COR-L47 (cell line): ENCODE measurements around the gene GIT2.
"Not testable (repeated sequence)": the region's sequence is repeated elsewhere in the genome, so short reads cannot be mapped to it uniquely, and the experiment has no call there.

Source experiments
- DNase-seq: peaks from one replicate; lab custom pipeline; 2025; lab: John Stamatoyannopoulos, UW

The GIT2 gene, protein sequence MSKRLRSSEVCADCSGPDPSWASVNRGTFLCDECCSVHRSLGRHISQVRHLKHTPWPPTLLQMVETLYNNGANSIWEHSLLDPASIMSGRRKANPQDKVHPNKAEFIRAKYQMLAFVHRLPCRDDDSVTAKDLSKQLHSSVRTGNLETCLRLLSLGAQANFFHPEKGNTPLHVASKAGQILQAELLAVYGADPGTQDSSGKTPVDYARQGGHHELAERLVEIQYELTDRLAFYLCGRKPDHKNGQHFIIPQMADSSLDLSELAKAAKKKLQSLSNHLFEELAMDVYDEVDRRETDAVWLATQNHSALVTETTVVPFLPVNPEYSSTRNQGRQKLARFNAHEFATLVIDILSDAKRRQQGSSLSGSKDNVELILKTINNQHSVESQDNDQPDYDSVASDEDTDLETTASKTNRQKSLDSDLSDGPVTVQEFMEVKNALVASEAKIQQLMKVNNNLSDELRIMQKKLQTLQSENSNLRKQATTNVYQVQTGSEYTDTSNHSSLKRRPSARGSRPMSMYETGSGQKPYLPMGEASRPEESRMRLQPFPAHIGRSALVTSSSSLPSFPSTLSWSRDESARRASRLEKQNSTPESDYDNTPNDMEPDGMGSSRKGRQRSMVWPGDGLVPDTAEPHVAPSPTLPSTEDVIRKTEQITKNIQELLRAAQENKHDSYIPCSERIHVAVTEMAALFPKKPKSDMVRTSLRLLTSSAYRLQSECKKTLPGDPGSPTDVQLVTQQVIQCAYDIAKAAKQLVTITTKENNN

DNA sequence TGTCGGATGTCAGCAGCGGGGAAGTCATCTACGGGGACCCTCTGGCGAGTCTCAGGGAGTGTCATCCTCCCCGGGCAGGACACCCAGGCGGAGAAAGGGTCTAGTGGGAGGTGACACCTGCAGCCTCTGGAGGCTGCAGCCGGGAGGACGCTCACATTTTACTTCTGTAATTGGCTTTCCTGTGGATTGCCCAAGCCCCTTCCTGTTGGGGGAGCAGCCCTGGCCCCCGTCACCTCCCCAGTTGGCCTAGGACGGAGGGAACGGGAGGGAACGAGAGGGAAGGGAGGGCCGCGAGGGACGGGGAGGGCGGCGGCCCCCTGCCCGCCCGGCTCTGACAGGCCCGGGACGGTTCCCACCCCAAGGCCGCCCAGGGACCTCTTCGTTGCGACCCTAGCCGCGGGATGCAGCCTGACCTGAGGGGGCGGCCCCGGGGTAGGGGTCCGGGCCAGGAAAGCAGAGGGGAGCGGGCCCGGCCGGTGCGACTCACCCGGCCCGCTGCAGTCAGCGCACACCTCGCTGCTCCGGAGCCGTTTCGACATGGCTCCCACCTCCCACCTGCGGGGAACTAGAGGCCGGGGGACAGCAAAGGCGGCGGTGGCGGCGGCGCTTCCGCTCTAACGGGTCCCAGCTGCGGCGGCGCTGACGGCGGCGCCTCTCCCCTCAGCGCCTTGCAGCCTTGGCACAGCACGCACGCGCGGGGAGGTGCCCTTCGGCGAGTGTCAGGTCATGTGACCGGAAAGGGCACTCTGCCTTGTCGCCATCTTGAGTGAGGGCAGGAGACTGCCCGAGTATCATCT is at the start of gene GIT2:
Gene GIT2, minus strand, starts transcription at position 683 of the 797 bp plus-strand sequence. Its CDS starts 144 bp downstream, at position 539.
- peak; percentile 95 for DNase-seq

DNA sequence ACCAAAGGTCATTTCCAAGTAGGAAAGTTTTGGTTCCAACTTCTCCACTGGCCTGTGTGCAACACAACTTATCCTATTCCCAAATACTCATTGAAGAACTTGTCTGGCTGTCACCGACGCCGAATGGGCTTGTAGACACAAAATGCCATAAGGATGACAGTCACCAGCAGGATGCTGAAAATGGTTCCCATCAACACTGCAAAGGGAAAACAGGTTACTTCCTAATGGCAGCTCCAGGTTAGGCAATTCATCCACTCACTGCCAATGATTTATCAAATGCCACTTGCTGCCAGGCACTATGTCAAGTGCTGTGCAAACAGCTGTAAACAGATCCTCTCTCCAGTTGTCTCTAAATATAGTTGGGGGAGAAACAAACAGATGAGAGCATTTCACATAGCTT is 46.1 kb upstream of the GIT2 start:
- DNase-seq, result no peak

DNA sequence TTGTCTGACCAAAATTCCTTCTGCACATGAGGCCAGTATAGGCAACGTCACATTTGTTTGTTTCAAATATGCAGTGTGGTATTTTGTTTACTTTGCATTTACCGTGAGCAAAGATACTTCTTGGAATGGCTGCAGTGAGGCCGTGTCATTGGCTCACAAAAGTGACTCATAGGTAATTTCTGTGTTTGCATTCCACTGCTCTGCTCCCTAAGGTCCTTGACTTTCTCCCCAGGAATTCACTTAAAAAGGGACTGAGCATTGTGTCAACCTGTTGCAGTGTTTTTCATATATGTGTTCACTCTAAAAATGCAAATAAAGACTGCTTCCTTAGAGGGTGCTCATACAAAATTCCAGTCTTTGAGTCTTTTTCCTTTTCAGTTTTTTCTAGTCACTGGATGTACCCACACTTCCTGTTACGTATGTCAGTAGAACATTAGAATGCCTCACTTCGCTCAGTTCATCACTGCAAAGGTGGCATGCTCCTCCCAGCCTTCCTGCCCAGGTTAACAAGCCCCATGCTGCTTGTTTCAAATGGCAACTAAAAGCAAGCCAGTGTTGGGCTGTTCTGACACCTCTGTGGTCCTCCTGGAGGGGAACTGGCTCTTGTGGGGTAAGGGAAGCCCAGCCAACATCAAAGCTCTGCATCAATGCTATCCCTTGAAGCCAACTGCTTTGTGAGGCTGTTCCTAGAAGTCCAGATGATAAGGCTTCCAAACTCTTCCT is 43.1 kb upstream of the GIT2 start:
- no peak for DNase-seq

DNA sequence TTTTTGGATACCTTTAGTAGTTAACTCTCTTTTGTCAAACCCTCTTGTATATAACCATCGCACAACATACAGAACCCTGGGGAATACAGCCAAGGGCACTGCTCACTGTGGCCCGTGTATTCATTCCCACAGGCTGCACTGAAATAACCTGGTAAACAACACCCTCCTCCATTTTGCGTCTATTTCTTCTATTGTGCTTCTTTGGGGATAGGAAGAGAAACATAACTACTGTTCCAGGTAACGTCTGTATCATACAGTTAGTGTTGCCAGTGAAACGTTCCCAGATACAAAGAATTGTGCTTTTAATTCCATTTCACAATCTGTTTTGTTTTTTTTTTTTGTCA is 42.5 kb upstream of the GIT2 start:
- no peak for DNase-seq

DNA sequence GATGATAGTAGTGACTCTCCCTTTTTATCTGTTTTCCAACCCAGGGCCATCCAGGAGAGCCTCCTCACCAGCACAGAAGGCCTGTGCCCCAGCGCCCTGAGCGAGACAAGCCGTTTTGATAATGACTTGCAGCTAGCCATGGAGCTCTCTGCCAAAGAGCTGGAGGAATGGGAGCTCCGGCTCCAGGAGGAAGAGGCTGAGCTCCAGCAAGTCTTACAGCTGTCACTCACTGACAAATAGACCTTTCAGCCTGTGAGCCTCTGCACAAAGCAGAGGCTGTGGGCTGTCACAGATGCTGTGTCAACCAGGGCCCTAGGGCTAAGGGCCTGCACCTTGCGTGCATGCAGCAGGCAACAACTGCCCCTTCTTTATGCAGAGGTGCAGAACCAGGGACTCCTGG is 41.1 kb upstream of the GIT2 start:
- no peak for DNase-seq

DNA sequence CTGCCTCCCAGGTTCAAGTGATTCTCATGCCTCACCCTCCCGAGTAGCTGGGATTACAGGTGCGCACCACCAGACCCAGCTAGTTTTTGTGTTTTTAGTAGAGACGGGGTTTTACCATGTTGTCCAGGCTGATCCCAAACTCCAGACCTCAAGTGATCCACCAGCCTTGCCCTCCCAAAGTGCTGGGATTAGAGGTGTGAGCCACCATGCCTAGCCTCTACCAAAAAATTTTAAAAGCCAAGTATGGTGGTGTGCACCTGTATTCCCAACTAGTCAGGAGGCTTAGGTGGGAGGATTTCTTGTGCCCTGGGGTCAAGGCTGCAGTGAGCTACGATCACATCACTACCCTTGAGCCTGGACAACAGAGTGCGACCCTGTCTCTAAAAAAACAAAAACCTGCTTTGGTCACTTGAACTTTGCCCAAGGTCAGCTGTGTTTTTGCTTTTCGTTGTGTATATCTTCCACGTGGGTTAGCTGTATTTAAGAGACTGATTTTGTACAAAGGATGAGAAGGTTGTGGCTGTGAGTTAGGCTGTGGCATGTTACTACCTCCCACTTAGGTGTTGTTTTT is 39.5 kb upstream of the GIT2 start:
- no peak for DNase-seq

DNA sequence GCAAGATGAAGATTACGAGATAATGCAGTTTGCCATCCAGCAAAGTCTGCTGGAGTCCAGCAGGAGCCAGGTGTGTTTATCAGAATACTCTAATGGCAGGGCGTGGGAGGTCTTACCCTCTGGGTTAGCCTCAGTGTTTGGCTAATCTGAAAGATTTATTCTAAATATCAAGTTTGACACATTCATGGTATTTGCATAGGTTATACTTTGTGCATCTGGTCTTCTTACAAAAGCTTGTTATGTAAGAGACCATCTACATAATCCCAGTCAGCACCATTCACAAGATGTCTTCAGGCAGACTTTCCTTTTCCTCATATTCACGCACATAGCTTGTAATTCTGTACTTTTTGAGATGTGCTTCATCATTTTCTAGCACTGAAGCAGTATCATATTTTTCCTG is 37.7 kb upstream of the GIT2 start:
- DNase-seq, result no peak

DNA sequence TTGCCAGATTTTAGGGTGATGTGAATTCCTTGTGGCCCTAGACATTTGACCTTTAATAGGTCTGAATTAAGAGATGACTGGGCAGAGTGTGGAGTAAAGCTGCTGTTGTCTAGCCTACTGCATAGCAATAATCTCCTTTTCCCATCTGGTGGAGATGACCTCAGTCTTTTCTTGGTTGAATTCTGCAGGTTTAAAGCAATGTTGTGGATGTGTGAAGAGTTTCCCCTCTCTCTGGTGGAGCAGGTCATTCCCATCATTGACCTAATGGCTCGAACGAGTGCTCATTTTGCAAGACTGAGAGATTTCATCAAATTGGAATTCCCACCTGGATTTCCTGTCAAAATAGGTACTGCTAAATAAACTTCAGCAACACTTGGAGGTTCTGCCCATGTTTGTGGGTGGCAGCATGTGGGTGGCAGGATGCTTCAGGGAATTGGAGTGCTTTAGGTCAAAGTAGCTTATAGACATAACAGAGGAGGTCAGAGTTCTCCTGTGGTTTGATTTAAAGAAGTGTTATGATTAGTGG is 33.2 kb upstream of the GIT2 start:
- no peak for DNase-seq

DNA sequence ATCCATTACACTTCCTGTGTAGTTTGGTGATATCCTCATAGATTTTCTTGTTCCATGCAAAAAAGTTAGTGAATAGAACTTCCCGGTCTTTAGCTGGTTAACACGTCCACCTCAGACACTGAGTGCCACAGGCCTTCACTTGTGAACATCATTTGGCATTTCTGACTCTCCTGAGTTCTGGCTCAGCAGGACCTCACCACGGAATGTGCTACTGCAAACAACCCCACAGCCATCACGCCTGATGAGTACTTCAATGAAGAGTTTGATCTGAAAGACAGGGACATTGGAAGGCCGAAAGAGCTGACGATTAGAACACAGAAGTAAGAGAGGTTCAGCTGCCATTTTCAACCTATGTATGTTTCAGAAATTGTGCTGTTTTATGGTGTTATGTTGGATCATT is 32.2 kb upstream of the GIT2 start:
- DNase-seq, result no peak

DNA sequence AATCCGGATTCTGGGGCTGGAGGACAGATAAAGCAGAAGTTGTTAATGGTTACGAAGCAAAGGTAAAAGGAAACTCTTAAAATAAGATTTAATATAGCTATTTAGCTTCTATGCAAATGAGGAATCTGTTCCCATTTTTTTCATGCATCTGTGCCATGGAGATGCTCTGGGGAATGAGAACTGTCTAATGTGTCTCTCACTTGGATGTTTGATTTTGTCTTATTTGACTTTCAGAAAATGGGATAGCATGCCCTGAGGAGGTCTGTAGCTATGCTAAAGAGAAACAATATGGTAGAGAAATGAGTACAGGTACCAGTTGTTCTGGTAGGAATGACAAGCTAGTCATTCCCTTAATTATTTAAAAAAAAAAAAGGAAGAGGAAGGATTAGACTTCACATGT is 27.9 kb upstream of the GIT2 start:
- no peak for DNase-seq

DNA sequence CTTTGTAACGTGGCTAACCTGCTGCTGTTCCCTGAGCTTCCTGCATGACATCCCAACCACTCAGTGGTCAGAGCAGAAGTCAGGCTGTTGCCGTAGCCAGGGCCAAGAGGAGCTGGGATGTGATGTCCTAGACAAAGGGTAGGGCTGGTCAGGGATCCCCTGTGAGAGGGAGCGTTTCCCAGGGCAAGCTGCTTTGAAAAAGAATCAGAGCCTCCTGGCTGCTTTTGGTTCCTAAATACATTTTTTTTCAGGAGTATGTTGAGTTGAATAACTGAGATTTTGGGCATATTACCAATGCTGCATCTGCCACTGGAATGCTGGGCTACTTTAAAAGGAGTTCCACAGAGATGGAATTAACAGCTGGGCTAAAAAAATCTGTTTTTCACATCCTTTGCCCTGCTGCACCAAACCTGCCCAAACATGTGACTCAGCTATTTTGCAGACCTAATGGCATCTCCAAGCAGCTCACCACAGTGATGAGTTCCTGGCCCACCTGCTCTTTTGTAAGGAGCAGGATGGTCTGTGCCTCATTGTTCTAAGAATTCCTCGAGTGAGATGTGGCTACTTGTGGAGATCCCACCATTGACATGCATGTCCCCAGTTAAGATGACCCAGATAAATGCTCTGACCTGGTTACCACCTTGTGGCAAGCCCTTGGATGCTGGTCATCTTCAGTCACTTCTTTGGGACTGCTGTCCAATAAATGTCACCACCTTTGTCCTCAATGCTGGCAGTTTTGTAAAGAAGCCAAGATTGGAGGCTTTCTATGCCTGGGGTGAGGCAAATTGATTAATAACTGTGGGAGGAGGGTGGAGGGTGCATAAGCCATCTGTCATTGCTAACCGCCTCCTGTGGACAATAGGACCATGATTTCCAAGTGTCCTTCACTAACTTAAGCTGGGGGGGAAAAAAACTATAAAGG is 27.2 kb upstream of the GIT2 start:
- no peak for DNase-seq

DNA sequence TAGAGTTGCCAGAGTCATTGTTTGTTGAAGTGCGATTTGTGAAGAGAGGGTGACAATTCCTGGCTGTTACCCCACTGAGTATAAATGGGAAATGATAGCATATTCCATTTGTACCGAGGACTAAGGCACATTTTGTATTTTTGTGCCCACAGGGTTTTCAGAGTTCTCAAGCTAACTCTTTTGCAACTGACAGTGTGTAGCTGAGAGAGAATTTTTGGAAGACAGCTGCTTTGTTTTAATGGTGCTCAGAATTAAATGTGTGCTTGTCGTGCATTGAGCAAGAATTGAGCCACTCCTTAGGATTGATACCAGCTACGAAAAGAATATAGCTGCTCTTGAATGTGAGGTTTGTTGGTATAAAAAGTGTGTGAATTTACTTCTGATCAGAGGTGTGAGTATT is 24.8 kb upstream of the GIT2 start:
- DNase-seq, result no peak

DNA sequence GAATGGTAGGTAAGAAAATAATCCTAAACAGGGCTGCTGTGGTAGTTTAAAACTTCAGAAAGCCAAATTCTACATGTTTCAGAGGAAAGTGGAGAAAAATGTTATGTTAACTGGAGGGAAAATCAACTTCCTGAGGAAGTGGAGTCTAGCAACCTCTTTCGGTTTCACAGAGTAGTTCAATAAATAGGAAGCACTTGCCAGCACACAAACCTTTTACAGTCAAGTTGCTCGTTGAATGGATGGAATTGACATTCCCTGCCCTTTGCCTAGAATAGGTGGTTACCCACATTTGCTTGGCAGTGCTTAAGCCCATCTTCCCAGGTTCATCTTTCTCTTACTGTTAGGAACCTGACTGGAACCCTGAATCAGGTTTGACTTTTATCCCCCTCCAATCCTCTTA is 19.0 kb upstream of the GIT2 start:
- DNase-seq, result no peak

DNA sequence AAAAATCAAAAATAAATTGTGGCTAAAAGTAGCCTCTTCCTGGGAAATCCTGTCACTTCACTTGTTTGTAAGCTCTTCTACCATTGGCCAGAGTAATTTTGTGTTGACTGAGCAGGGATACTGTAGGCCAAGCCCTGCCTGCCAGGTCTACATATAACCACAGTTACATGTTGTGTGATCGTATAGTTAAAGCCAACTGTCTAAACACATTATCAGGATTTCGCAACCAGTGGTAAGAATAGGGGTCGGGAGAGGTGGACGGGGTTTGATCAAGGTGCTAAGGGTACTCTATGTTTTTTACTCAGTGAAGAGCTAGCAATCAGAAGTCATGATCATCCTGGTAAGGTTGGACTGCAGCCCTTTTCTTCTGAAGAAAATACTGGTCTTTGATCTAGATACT is 16.5 kb upstream of the GIT2 start:
- no peak for DNase-seq

DNA sequence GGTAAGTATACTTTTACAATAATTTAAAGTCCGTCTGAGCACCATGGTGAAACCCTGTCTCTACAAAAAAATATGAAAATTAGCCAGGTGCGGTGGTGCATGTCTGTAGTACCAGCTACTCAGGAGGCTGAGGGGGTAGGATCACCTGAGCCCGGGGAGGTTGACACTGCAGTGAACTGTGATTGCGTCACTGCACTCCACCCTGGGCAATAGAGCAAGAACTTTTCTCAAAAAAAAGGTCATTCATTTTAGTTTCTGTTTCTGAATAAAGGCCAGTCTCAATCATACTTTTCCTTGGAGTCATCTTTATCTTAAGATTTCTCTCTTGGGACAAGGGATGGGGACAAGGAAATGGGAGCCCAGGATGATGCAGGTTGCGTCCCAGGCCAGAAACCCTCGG is 16.0 kb upstream of the GIT2 start:
- no peak for DNase-seq

DNA sequence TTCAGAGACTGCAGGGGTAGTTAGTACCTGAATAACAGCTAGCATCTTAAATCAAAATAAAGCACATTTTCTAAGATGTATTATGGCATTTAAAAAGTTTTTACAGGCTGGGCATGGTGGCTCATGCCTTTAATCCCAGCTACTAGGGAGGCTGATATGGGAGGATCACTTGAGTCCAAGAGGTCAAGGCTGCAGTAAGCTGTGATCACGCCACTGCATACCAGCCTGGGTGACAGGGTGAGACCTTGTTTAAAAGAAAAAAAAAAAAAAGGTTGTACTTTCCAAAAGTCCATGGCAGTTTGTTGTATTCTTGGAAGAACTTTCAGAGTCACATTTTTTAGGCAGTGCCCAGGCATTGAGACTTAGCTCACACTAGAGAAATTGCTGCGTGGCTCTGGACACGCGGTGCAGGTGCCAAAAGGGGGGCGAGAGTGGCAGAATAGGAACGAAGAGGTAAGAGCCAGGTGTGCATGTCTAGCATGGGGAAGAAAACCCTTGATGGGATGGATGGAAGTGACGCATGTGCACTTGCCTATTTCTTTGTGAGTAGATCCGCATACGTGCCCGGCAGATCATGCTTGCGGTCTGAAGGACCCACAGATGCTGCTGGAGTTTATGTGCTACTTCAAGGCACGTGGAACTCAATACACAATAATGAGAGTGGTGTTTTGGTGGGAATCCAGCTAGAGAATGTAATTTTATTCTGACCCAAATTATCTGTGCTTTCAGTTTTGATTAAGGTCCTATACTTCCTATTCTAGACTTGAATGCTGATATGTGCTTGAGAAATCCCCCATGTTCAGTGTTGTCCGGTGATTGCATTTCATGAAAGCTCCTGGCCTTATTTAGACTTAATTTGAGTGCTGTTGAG is 14.9 kb upstream of the GIT2 start:
- DNase-seq, result no peak

DNA sequence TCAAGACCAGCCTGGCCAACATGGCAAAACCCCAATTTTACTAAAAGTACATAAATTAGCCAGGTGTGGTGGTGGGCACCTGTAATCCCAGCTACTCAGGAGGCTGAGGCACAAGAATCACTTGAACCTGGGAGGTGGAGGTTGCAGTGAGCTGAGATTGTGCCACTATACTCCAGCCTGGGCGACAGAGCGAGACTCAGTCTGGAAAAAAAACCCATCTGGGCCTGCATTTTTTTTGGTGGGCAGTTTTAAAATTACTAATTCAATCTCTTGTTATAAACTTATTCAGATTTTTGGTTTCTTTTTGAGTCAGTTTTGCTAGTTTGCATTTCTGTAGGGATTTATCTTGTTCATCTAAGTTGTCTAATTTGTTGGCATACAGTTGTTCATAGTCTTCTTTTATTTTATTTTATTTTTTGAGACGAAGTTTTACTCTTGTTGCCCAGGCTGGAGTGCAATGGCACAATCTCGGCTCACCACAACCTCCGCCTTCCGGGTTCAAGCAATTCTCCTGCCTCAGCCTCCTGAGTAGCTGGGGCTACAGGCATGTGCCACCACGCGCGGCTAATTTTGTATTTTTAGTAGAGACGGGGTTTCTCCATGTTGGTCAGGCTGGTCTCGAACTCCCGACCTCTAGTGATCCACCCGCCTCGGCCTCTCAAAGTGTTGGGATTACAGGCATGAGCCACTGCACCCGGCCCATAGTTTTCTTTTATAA is 12.7 kb upstream of the GIT2 start:
- not testable (repeated sequence) for DNase-seq

DNA sequence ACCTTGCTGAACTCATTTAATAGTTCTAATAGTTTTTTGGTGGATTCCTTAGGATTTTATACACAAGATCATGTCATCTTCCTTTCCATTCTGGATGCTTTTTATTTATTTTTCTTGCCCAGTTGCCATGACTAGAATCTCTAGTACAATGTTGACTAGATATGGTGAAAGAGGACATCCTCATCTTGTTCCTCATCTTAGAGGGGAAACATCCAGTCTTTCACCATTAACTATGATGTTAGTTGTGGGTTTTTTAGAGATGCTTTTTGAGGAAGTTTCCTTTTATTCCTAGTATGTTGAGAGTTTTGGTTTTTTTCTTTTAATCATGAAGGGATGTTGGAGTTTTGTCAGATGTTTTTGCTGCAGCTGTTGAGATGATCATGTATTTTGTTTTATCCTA is 11.7 kb upstream of the GIT2 start:
- no peak for DNase-seq

DNA sequence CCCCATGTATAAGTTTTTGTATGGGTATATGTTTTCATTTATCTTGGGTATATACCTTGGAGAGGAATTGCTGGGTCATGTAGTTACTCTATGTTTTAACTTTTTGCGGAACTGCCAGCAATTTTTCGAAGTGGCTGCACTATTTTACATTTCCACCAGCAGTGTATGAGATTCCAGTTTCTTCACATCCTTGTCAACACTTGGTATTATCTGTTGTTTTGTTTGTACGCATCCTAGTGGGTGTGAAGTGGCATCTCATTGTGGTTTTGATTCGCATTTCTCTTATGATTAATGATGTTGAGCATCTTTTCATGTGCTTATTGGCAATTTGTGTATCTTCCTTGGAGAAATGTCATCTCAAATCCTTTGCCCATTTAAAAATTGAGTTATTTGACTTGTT is 9.9 kb upstream of the GIT2 start:
- DNase-seq, result no peak
